HFFc6 (cell line): ENCODE measurements around the gene ADCY6. TPM values are rescaled to one million over a fixed set of nuclear protein-coding genes. Genes with fewer than 3 reads are reported as not detected.

Source experiments
- DNase-seq: peaks from one replicate; pipeline ENCODE4 v3.0.0-alpha.2; 2018
- H3K27ac Mint-ChIP-seq: 2 replicates; pipeline ENCODE4 v1.8.0; 2020; ENCODE audit warnings: mild to moderate bottlenecking, mixed read lengths
- H3K27me3 Mint-ChIP-seq: 2 replicates; pipeline ENCODE4 v1.8.0; 2021; ENCODE audit warnings: mild to moderate bottlenecking, moderate library complexity, mixed read lengths; ENCODE audit not compliant: insufficient read depth
- H3K36me3 Mint-ChIP-seq: 2 replicates; pipeline ENCODE4 v1.8.0; 2021; ENCODE audit warnings: low read depth, mixed read lengths
- H3K4me1 Mint-ChIP-seq: 2 replicates; pipeline ENCODE4 v1.8.0; 2020; ENCODE audit warnings: low read depth, mixed read lengths
- H3K4me3 Mint-ChIP-seq: 2 replicates; pipeline ENCODE4 v1.8.0; 2020; ENCODE audit warnings: mild to moderate bottlenecking, moderate library complexity, mixed read lengths
- H3K9me3 Mint-ChIP-seq: 2 replicates; pipeline ENCODE4 v1.8.0; 2020; ENCODE audit warnings: mild to moderate bottlenecking, mixed read lengths
- CTCF ChIP-seq: fragments of 200-600 bp; sonication (generic); IDR thresholded peaks from 2 replicates; pipeline ENCODE4 v1.5.0; 2021; ENCODE audit warnings: antibody characterized with exemption, mild to moderate bottlenecking
- total RNA-seq, 6 experiments: library from RNA; stranded (reverse); fragmentation: NEBNext Ultra II Directional; extraction: Animal tissue kit (Norgen Biotek cat#: 25700); gene quantifications; 2 replicates in 1 of 6; 3 replicates in 5 of 6; pipeline ENCODE4 v1.2.3, GENCODE V29; 2021

The ADCY6 gene
- total RNA-seq, 6 experiments from 2014 or later = 20.3 to 31.6 (median 22.4) TPM

- no peaks in the 10 kb centered on the region for H3K27me3 Mint-ChIP-seq
- H3K36me3 Mint-ChIP-seq = peaks cover 18% of the 10 kb centered on the region
- no peaks in the 10 kb centered on the region for H3K9me3 Mint-ChIP-seq
- no peak overlapping the region for H3K4me3 Mint-ChIP-seq
- TF ChIP-seq CTCF = no peak
- no peak for DNase-seq
- H3K27ac Mint-ChIP-seq = no peak overlapping the region
- peaks cover 9% of the 10 kb centered on the region for H3K4me1 Mint-ChIP-seq
These were observed 18.1 kb downstream of the ADCY6 start for GRCh38 chr12:48770756-48771155.

- H3K27me3 Mint-ChIP-seq = no peaks in the 10 kb centered on the region
- H3K4me1 Mint-ChIP-seq = peaks cover 21% of the 10 kb centered on the region
- H3K4me3 Mint-ChIP-seq = no peak overlapping the region
- TF ChIP-seq CTCF = no peak
- H3K9me3 Mint-ChIP-seq = no peaks in the 10 kb centered on the region
- no peak for DNase-seq
- peaks cover 18% of the 10 kb centered on the region for H3K36me3 Mint-ChIP-seq
- no peak overlapping the region for H3K27ac Mint-ChIP-seq
These were observed 20.2 kb downstream of the ADCY6 start for GRCh38 chr12:48768736-48769135.

GRCh38 chr12:48768147-48768546 is 20.7 kb downstream of the ADCY6 start:
- H3K27me3 Mint-ChIP-seq = no peaks in the 10 kb centered on the region
- no peak for TF ChIP-seq CTCF
- no peak overlapping the region for H3K4me3 Mint-ChIP-seq
- H3K9me3 Mint-ChIP-seq = no peaks in the 10 kb centered on the region
- DNase-seq = no peak
- H3K4me1 Mint-ChIP-seq = peaks cover 21% of the 10 kb centered on the region
- H3K27ac Mint-ChIP-seq = no peak overlapping the region
- H3K36me3 Mint-ChIP-seq = peaks cover 18% of the 10 kb centered on the region

GRCh38 chr12:48767521-48767920 is 21.4 kb downstream of the ADCY6 start:
- no peak for TF ChIP-seq CTCF
- no peak for DNase-seq
- H3K27ac Mint-ChIP-seq = no peak overlapping the region; the same call in 1 of the 2 replicates
- peaks cover 21% of the 10 kb centered on the region for H3K4me1 Mint-ChIP-seq
- no peaks in the 10 kb centered on the region for H3K9me3 Mint-ChIP-seq
- H3K36me3 Mint-ChIP-seq = peaks cover 18% of the 10 kb centered on the region
- no peaks in the 10 kb centered on the region for H3K27me3 Mint-ChIP-seq
- no peak overlapping the region for H3K4me3 Mint-ChIP-seq

GRCh38 chr12:48767047-48767446 is 21.8 kb downstream of the ADCY6 start:
- Mint-ChIP-seq H3K4me3 (no peak overlapping the region), H3K4me1 (peaks cover 21% of the 10 kb centered on the region), H3K27me3 (no peaks in the 10 kb centered on the region), H3K9me3 (no peaks in the 10 kb centered on the region), H3K36me3 (peaks cover 17% of the 10 kb centered on the region), H3K27ac (no peak overlapping the region; the same call in 1 of the 2 replicates)
- no peak for TF ChIP-seq CTCF
- DNase-seq = no peak

GRCh38 chr12:48765753-48766162 is 23.1 kb downstream of the ADCY6 start:
- H3K4me3 Mint-ChIP-seq = no peak overlapping the region

More at GRCh38 chr12:48765753-48766162, 23.1 kb downstream of the ADCY6 start:
- H3K27ac Mint-ChIP-seq = peak overlapping the region; percentile 19
- H3K27me3 Mint-ChIP-seq = no peaks in the 10 kb centered on the region
- no peak for TF ChIP-seq CTCF
- H3K9me3 Mint-ChIP-seq = no peaks in the 10 kb centered on the region
- peak; percentile 28 for DNase-seq
- H3K4me1 Mint-ChIP-seq = peaks cover 21% of the 10 kb centered on the region
- H3K36me3 Mint-ChIP-seq = peaks cover 6% of the 10 kb centered on the region
